Epithelial cell of umbilical artery (primary cell): ENCODE data around the gene CWH43. TPM values are rescaled to one million over a fixed set of nuclear protein-coding genes. Genes with fewer than 3 reads are reported as not detected.

Experiments used
- total RNA-seq: library from RNA; depleted of rRNA; stranded (reverse); fragments of >200 nt; gene quantifications from 2 replicates; pipeline ENCODE4 v1.2.3, GENCODE V29; 2014

Gene CWH43
- total RNA-seq: not detected in 2 replicates

GRCh38 chr4:48985976-48986653 lies at the start of gene CWH43:
Gene CWH43, plus strand, starts transcription at chr4:48986275. Its CDS starts 155 bp downstream, at chr4:48986430.

Other genes starting within 250 kb of the CWH43 start
- 66.3 and 118 TPM in 2 replicates for gene FRYL, start 206.0 kb upstream of the CWH43 start, total RNA-seq
- gene OCIAD1, start 155.2 kb upstream of the CWH43 start, total RNA-seq: 69.2 and 97.4 TPM in 2 replicates
- 148 and 229 TPM in 2 replicates for gene OCIAD2, start 79.5 kb upstream of the CWH43 start, total RNA-seq